HG02588 (cell line): Measurements from ENCODE around the gene CD72.
A peak's percentile ranks its signal among the peaks of the same experiment; 100 is the strongest.
"Not testable (repeated sequence)": the region's sequence is repeated elsewhere in the genome, so short reads cannot be mapped to it uniquely, and the experiment has no call there.

Experiments used
- ATAC-seq: cut with Tn5 transposase; IDR thresholded peaks from one replicate; pipeline ENCODE4 v1.9.1; 2021; ENCODE audit warnings: mild to moderate bottlenecking, moderate library complexity; ENCODE audit not compliant: unreplicated experiment

The CD72 gene

DNA sequence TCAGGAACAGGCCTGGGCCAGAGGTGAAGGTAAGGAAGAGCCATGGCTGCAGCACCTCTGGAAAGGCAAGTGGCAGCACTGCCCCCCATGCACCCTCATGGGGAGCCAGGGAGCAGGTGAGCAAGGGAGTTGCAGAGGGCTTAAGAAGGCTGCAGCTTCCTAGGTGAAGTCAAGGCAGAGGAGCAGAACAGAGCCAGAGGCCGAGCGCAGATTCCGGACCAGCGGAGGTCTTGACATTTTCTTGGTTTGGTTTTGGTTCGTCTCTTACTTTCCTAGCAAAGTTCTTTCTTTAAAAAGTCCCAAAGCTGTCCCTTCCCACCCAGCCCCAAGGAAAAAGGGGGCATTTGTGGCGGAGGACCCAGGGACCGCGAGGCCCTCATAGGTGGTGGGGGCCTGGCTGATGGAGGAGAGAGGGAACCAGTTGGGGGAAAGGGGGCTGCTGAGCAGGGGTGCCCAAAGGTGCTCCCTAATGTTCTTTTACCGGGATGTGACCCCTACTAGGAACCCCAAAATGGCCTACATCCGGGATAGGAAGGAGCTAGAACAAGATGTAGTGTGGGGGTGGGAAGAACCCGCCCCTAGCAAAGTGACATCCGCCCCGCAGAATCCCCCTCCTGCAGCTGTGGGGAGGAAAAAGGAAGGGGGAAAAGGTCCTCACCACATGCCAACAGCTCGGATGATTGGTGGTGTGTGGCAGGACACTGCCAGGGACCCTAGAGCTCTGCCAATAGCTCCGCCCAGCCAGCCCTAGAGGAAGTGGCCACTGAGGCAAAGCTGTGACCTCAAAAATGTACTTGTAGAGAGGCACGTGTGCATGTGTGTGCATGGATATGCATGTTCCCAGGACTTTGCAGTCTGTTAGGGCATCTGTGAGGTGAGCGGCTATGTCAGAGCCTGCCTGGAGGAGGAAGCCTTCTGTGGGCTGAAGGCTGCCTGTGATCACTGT, 914 bp upstream of the CD72 start:
- peak; percentile 31 for ATAC-seq

DNA sequence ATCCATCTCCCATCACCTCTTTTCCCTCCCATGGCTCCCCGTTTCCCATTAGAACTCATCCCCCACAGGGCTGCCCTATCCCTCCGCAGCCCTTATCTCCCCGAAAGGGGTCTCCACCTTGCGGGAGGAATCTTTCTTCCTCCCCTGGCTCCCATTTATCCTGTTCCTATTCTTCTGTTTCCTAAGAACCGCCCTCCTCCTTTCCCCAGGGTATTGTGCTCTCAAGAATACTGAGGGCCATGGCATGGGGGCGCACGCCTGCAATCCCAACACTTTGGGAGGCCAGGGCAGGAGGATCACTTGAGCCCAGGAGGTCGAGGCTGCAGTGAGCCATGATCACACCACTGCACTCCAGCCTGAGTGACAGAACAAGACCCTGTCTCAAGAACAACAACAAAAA, 665 bp downstream of the CD72 start:
- ATAC-seq = no peak

DNA sequence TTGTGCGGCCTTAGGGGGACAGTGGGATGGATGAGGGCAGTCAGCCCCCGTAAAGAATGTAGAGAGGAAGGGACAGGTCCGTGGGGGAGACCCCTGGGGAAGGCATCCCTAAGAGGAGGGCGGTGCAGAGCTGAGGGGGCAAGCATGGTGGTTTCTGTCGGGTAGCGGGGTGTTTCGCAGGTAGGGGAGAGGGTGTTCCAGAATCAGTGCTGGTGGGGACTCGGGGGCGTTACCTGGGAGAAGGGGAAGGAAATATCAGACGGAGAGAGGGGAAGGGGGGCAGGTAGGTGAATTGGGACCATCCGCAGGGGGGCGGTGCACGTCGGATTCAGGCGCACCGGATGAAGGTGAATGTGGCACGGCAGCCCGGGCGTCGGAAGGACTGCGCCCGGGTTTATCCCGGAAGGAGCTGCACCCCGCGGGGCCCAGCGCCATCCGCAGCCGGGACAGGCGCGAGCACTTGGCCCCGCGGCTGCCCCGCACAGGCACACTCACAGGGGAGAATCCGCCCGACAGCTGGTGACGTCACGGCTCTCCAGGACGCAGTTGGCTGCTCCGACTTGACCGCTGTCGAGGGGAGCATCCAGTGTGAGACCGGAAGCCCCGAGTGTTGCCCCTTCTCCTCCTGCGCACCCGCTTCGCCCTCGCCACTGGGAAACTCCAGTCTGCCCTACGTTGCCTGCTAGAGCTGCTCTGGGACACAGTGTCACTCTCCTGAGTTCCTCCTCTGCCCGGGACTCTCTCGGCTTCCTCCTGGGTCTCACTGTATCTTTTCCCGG, 1.3 kb downstream of the CD72 start:
- ATAC-seq = peak; percentile 40

DNA sequence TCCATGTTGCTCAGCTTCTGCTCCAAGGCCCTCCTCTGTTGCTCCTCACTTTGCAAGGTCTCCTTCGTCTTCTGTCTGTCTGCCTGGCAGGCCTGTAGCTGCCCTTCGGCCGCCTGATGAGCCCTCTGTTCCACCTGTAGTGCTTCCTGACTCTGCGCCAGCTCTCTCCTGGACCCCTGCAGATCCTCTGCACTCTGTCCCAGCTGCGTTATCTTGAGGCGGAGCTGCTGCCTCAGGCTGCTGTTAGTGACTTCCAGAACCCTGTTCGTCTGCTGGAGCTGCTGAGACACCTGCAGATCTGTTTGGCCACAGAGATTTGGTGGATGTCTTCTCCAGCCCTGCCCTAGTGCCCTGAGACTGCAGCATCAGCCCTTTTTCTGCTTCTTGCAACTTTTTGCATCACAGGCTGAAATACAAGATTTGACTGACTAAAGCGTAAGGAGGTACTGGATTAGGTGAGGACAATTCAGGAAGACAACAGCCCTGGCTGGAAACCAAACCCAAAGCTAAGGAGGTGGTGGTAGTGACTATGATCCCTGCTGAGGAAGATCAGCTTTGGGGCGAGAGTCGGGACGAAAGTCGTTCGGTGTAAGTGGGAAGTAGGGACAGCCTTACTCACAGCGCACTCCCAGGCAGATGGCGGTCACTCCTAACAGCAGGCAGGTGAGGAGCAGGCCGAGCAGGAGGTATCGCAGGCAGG, 2.1 kb downstream of the CD72 start:
- ATAC-seq = no peak

DNA sequence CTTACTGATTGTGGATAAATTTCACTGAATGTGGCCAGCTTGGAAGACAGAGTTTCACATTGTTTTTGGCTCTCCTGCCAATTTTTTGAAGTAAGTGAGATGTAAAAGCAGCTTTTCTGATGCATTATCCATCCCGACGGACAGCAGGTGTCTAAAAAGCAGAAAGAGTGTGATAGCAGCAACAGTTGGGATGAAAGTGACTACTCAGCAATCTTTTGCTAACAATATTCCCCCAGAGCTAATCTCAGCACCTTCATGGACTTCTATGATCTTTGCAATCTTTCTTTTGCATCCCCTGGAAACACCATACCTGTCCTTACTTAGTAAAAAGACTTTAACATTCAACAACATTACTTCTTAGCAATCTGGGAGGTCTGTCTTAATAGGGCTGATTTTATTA, 5.4 kb downstream of the CD72 start:
- ATAC-seq = no peak

DNA sequence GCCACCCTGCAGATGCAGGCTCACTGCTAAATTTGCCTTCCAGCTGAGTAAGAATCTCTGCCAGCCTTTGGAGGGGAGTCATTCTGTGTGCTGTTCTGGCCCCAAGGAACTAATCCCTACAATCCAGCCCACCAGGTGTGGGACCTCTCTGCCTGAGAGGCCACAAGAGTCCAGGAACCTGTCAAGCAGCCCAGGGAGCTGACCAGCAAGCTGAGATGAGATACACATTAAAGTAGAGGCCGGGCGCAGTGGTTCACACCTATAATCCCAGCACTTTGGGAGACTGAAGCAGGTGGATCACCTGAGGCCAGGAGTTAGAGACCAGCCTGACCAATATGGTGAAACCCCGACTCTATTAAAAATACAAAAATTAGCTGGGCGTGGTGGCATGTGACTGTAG, 6.1 kb downstream of the CD72 start:
- ATAC-seq = not testable (repeated sequence)

DNA sequence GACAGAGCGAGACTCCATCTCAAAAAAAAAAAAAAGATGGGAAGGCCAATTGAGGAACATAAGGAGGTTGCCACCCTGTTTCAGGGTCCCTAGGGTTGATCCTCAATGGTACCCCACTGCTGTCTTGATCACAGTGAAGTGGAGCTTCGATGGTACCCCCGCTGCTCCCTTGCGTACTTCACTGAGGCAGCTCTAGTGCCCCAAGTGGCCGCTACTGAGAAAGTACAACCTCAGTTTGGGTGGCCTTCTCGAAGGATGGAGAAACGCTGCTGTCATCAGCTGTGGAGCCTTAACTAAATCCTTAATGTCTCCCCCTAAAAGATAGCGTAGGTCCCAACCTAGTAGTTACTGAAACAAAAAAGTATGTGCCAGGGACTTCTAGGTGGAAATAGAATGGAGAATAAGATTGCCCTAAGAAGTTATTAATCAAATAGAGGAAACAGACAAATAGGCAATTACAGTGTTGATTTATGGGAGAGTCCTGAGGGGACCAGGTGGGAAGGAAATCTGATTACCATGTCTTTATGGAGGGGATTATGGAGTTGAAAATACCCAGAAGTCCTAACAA, 6.9 kb downstream of the CD72 start:
- ATAC-seq = no peak

DNA sequence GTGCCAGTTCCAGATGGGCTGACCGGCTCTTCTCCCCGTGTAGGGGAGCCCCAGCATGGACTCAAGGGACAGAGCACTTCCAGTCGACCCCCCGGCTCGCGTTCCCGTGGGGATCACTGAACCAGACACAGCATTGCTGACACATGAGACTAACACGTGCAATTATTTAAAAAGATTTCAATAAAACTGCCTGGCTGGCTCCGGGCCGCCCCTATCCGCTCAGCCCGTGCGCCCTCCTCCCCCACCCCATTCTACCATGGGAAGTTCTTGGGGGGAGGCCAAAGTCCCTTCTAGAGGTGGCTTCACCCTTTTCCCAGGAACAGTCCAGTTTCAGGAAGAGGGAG, 8.4 kb downstream of the CD72 start:
- no peak for ATAC-seq

DNA sequence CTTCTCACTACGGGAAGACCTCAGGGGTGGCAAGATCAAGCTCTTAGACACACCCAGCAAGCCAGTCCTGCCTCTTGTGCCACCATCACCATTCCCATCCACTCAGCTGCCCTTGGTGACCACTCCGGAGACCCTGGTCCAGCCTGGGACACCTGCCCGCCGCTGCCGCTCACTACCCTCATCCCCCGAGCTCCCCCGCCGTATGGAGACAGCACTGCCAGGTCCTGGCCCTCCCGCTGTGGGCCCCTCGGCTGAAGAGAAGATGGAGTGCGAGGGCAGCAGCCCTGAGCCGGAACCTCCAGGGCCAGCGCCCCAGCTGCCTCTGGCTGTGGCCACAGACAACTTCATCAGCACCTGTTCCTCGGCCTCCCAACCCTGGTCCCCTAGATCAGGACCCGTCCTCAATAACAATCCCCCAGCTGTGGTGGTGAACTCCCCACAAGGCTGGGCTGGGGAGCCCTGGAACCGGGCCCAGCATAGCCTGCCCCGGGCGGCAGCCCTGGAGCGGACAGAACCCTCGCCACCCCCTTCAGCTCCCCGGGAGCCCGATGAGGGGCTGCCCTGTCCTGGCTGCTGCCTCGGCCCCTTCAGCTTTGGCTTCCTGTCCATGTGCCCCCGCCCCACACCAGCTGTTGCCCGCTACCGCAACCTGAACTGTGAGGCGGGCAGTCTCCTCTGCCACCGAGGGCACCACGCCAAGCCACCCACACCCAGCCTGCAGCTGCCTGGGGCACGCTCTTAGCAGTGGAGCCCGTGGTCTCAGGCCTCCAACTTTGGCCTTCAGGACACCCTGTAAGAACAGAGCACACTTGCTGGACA, 9.0 kb downstream of the CD72 start:
- ATAC-seq = no peak

DNA sequence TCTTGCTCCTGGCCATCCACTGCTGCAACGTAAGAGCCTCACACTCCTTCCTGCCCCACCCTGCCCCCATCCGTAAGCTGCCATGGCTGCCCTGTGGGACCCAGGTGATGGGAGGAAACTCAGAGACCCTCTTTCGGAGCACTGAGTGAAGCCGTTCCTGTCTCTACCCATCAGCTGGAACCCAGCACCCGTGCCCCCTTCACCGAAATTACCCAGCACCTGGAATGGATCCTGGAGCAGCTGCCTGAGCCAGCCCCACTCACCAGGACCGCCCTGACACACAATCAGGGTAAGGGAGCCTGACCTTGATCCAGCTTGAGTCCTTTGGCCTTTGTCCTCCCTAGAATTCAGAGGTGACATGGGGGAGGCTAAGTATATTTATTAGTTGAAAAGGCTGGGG, 10.0 kb downstream of the CD72 start:
- ATAC-seq = no peak

DNA sequence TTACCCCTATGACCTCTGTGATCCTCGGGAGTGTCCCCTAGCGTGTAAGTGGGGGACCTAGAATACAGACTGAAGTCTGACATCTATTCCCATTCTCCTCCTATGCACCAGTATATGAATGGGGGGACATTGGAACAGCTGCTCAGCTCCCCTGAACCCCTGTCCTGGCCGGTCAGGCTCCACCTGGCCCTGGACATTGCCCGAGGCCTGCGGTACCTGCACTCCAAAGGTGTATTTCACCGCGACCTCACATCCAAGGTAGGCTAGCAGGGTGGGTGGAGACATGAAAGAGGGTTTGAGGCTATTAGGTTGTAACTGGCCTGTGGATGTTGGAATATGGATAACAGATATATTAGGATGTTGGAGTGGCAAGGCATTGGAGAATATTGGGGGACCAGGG, 11.5 kb downstream of the CD72 start:
- ATAC-seq = no peak

DNA sequence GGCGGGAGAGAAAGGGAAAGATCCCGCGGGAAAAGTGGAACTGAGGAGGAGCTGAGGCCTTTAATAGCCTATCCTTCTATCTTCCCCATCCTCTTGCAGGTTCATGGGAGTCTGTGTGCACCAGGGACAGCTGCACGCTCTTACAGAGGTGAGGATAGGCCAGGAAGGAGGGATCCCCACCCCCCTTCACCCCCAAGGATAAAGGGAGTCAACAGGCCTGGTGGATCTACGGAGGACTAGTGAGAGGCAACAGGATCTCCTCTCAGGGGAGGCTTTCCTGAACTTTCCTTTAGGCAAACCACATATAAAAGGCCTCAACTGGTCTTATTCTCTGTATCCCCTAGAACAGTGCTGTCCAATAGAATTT, 12.1 kb downstream of the CD72 start:
- no peak for ATAC-seq

DNA sequence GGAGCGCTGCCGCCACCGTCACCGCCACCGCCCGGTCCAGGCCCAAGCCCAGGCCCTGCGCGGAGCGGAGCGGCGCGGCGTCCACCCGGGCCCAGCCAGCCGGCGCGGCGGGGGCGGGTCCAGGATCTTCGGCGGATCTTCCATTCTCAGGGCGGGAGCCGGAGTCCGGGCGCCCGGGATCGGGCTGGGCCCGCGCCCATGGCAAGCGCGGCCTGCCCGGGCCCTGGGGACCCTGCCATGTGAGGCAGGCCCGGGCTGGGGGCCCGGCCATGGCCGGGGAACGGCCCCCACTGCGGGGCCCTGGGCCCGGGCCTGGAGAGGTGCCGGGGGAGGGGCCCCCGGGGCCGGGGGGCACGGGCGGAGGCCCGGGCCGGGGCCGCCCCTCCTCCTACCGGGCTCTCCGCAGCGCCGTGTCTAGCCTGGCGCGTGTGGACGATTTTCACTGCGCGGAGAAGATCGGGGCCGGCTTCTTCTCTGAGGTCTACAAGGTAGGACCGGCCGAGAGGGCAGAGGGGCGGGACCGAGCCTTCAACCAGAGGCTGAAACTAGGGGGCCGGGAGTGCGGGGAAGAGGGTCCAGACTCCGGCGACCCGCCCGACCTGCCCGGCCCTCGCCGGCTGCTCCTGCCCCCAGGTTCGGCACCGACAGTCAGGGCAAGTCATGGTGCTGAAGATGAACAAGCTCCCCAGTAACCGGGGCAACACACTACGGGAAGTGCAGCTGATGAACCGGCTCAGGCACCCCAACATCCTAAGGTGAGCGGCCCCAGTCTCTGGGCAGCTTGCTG, 12.7 kb downstream of the CD72 start:
- peak; percentile 15 for ATAC-seq

DNA sequence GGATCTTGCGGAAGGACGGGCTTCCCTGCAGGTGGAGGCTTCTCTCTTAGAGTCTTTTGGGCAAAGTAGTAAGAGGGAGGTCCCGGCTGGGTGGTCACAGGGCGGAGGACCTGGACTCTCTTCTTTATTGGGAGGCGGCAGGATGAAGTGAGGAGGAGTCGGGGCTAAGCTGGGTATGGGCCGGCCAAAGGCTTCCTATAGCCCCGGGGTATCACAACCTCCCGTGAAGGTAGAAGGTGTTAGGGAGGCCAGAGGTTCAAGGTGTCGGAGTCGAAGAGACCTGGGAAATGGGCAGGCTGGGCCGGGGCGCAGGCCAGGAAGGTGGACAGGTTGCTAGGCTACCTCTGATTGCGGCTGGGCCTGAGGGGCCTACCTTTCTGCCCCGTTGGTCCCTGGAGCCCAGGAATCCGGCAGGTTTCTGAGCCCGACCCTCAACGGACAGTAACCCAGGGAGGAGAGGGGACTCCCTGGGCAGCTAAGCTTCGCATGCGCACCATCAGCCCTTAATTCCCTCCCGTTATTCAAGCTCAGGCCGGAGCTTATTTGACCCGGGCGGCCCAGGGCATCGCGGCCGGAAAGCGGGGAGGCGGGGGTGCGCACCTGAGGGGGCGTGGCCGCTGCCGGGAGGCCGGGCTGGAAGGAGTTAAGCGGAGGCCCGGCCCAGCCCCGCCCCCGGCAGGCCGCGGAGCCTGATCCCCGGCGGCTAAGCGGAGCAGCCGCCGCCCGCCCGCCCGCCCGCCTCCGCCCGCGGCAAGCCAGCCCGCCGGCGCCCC, 13.4 kb downstream of the CD72 start, which contains the start of gene TESK1:
Gene TESK1 (plus strand): TSS at position 685 of the 773 bp plus-strand sequence. CDS start 358 bp downstream, outside the sequence.
- ATAC-seq = peak; percentile 46

DNA sequence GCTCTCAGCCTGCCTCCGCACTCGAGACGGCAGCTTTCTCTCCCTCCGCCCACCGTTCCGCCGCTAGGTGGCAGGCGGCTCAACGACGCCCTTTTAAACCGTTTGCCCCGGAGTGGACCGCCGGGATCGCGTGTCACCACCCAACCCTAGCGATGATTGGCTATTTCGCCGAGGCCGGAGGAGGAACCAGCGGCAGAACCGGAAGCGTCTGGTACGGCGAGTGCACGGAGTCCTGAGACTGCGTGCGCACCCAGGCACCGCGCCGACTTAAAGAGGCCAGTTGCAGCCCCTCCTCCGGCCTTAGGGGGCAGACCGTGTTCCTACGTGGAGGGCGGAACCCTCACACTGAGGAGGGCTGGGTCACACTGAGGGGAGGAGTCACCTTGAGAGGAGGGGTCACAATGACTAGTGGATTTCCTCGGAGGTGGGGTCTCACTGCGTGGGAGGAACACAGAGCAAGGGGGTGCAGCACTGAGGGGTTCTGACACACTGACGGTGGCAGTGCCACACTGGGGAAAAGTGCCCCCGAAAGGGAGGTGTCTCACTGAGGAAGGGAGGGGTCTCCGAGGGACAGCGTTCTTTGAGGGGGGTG, 14.1 kb downstream of the CD72 start:
- ATAC-seq = peak; percentile 84

DNA sequence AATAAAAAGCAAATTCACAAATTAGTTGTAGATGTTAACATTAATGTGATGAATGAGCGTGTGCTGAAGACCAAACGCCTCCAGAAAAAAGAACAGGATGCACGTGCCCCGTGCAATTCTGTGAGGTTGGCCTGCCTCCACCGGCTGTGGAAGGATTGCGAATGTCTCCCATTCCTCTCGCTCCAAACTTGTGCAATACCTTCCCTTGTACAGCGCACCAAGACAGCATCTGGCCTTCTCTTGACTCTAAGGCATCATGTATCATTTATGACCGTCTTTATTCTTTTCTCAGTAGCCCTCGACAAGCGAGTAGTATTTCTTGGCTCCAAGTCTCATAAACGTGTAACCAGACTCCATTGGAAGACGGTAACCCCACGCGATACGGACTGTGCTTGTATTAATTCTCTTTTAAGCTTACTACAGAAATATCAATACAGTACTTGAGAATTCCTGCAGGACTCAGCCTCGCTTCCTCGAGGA, 14.7 kb downstream of the CD72 start:
- no peak for ATAC-seq

DNA sequence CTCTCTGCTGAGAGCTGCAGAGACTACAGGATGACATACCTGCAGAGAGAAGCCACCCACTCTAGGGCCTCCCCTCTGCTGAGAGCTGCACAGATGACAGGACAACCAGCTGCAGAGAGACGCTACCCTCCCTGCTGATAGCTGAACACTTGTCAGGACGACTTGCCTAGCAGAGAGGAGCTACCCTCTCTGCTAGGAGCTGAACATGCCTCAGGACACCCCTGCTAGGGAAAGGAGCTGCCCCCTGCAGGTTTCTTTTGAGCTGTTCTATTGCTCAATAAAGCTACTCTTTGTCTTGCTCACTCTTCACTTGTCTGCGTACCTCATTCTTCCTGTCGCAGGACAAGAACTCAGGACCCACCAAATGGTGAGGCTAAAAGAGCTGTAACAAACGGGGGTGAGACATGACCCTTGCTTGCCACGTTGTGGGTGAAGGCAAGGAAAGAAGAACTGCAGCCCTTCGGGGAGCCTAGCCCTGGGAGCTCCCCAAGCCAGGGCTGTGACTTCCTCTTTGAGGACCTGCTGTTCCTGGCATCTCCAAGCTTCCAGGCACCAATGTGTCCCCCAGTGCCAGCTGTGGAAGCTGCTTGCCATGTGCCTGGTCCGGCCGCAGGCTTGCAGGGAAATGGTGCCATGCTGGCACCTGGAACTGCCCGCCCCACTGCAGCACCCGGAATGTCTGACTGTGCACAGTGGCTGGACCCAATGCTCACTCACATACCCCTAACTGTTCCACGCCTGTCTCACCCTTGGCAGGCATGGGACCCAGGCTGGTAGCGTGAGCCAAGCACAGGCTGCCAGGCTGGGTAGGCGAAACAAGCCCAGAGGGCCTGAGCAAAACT, 18.2 kb downstream of the CD72 start:
- ATAC-seq = no peak
